ENCODE data around the gene ACHE.

The ACHE gene

GRCh38 chr7:100884736-100885439 lies 10.8 kb downstream of the ACHE start:
- DNase-seq (ENCODE audit: low spot score in 2 of 2) (no peak), ATAC-seq (ENCODE audit: low read depth) (no peak)
- Mint-ChIP-seq H3K27ac (no peak overlapping the region), H3K4me3 (no peak overlapping the region), H3K4me1 (peaks cover 31% of the 10 kb centered on the region), H3K27me3 (no peaks in the 10 kb centered on the region), H3K36me3 (peaks cover 57% of the 10 kb centered on the region), H3K9me3 (no peaks in the 10 kb centered on the region)

- Mint-ChIP-seq H3K9me3 (no peaks in the 10 kb centered on the region), H3K27ac (peak overlapping the region; percentile 9), H3K4me3 (no peak overlapping the region), H3K4me1 (peaks cover 32% of the 10 kb centered on the region), H3K36me3 (peaks cover 61% of the 10 kb centered on the region), H3K27me3 (no peaks in the 10 kb centered on the region)
- ATAC-seq (ENCODE audit: low read depth) (no peak), DNase-seq (ENCODE audit: low spot score in 2 of 2) (no peak)
These were observed 12.7 kb downstream of the ACHE start for GRCh38 chr7:100882785-100883526.

DNA sequence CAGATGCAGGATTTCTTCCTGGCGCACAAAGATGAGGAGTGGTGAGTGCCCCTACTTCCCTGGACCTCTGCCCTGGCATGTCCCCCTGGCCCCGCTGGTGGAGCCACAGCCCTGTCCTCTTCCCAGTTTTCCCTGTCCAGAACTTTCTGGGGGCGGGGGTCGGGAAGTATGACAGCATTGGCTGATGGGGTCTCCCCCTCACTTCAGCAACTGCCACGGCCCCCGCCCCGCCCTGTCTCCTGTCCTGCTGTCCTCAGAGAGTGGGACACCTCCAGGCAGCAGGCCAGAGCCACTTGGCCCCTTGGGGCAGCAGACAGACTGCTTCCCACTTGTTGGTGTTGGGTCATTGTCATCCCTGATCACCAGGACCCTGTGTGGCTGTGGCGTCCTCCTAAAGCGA lies 13.5 kb downstream of the ACHE start:
- peaks cover 26% of the 10 kb centered on the region for H3K4me1 Mint-ChIP-seq

GRCh38 chr7:100881136-100881535 lies 14.6 kb downstream of the ACHE start:
- Mint-ChIP-seq H3K4me1 (peaks cover 27% of the 10 kb centered on the region), H3K27me3 (no peaks in the 10 kb centered on the region), H3K36me3 (peaks cover 52% of the 10 kb centered on the region), H3K27ac (no peak overlapping the region), H3K9me3 (no peaks in the 10 kb centered on the region), H3K4me3 (no peak overlapping the region)
- no peak for DNase-seq (ENCODE audit: low spot score in 2 of 2)
- ATAC-seq (ENCODE audit: low read depth) = no peak

More for the DNA sequence above, 13.5 kb downstream of the ACHE start:
- no peaks in the 10 kb centered on the region for H3K9me3 Mint-ChIP-seq
- no peak for DNase-seq (ENCODE audit: low spot score in 2 of 2)
- no peaks in the 10 kb centered on the region for H3K27me3 Mint-ChIP-seq
- H3K4me3 Mint-ChIP-seq = no peak overlapping the region
- no peak for ATAC-seq (ENCODE audit: low read depth)
- no peak overlapping the region for H3K27ac Mint-ChIP-seq
- peaks cover 58% of the 10 kb centered on the region for H3K36me3 Mint-ChIP-seq

DNA sequence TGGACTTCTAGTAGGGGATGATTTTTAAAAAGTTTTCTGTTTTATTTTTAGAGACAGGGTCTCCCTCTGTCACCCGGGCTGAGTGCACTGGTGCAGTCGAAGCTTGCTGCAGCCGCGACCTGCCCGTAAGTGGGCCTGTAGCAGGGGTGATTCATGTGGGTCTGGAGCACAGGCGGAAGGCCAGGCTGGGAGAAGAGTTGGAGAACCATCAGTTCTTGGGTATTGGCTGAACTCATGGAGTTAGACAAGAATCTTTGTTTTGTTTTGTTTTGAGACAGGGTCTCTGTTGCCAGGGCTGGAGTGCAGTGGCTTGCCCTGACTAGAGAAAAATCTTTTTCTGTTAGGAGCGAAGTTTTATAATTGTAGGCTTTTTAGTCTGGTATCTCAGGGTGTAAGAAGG lies 15.0 kb downstream of the ACHE start:
- H3K27me3 Mint-ChIP-seq = no peaks in the 10 kb centered on the region
- H3K36me3 Mint-ChIP-seq = peaks cover 47% of the 10 kb centered on the region
- no peaks in the 10 kb centered on the region for H3K9me3 Mint-ChIP-seq
- no peak for DNase-seq (ENCODE audit: low spot score in 2 of 2)
- H3K27ac Mint-ChIP-seq = no peak overlapping the region
- peaks cover 27% of the 10 kb centered on the region for H3K4me1 Mint-ChIP-seq
- no peak for ATAC-seq (ENCODE audit: low read depth)
- no peak overlapping the region for H3K4me3 Mint-ChIP-seq

DNA sequence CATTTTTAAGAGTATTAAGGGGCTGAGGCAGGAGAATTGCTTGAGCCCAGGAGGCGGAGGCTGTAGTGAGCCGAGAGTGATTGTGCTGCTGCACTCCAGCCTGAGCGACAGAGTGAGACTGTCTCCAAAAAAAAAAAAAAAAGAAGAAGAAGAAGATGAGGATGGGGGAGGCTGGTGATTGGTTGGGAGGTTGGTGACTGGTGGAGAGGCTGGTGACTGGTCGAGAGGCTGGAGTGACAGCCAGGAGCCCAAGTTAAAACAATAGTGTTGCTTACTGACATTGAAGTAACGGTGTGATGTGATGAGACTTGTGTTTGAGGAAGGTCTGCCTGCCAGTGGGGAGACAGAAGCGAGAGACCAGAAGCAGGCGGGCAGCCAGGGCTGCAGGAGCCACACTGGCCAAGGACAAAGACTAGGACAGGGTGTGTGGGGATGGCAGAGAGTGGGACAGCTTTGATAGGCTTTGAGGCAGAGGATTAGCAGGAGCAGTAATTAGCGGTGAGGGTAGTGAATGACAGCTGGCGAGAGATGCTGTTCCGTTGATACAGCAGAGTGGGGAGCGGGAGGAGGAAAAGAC lies 15.9 kb downstream of the ACHE start:
- DNase-seq (ENCODE audit: low spot score in 2 of 2) = no peak
- ATAC-seq (ENCODE audit: low read depth) = no peak
- Mint-ChIP-seq H3K4me3 (peak overlapping the region; percentile 17), H3K27me3 (no peaks in the 10 kb centered on the region), H3K9me3 (peaks cover under 1% of the 10 kb centered on the region), H3K36me3 (peaks cover 42% of the 10 kb centered on the region), H3K4me1 (peaks cover 32% of the 10 kb centered on the region), H3K27ac (no peak overlapping the region)

DNA sequence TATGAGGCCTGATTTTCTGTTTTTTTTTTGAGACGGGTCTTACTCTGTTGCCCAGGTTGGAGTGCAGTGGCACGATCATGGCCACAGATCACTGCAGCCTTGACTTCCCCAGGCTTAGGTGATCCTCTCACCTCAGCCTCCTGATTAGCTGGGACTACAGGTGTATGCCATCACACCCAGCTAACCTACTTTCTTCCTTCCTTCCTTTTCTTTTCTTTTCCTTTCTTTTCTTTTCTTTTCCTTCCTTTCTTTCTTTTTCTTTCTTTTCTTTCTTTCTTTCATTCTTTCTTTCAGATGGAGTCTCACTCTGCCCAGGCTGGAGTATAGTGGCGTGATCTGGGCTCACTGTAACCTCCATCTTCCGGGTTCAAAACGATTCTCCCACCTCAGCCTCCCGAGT lies 17.0 kb downstream of the ACHE start:
- H3K4me3 Mint-ChIP-seq = peak overlapping the region; percentile 6
- ATAC-seq (ENCODE audit: low read depth) = no peak
- no peaks in the 10 kb centered on the region for H3K27me3 Mint-ChIP-seq
- DNase-seq (ENCODE audit: low spot score in 2 of 2) = no peak
- H3K27ac Mint-ChIP-seq = no peak overlapping the region
- peaks cover 31% of the 10 kb centered on the region for H3K4me1 Mint-ChIP-seq
- peaks cover 1% of the 10 kb centered on the region for H3K9me3 Mint-ChIP-seq
- H3K36me3 Mint-ChIP-seq = peaks cover 33% of the 10 kb centered on the region

GRCh38 chr7:100878013-100878412 lies 17.7 kb downstream of the ACHE start:
- H3K27me3 Mint-ChIP-seq = no peaks in the 10 kb centered on the region
- no peak overlapping the region for H3K4me3 Mint-ChIP-seq
- peaks cover 1% of the 10 kb centered on the region for H3K9me3 Mint-ChIP-seq
- ATAC-seq (ENCODE audit: low read depth) = no peak
- no peak for DNase-seq (ENCODE audit: low spot score in 2 of 2)
- H3K27ac Mint-ChIP-seq = no peak overlapping the region
- peaks cover 28% of the 10 kb centered on the region for H3K4me1 Mint-ChIP-seq
- peaks cover 28% of the 10 kb centered on the region for H3K36me3 Mint-ChIP-seq

DNA sequence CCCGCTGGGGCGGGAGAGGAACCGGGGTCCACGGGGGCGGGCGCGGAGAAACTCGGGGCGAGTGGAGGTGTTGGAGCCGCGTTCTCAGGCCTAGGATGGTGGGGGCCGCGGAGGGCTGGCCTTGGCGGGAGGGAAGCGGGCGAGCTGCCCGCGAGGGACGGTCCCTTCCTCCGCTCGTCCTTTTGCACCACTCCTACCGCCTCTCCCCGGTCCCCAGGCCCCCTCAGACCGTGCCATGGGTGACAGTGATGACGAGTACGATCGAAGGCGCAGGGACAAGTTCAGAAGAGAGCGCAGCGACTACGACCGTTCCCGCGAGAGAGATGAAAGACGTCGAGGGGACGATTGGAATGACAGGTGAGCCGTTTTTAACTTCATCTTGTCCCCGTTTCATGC lies 20.3 kb downstream of the ACHE start:
- ATAC-seq (ENCODE audit: low read depth) = peak; percentile 5
- H3K4me3 Mint-ChIP-seq = peak overlapping the region; percentile 99
- no peaks in the 10 kb centered on the region for H3K27me3 Mint-ChIP-seq
- H3K4me1 Mint-ChIP-seq = peaks cover 25% of the 10 kb centered on the region
- peak overlapping the region; percentile 96 for H3K27ac Mint-ChIP-seq
- peaks cover 1% of the 10 kb centered on the region for H3K9me3 Mint-ChIP-seq
- no peak for DNase-seq (ENCODE audit: low spot score in 2 of 2)
- peaks cover 24% of the 10 kb centered on the region for H3K36me3 Mint-ChIP-seq

GRCh38 chr7:100874577-100875355 lies 20.9 kb downstream of the ACHE start, which contains the start of gene SRRT:
SRRT (plus strand) TSS chr7:100875103; CDS start chr7:100875591, 488 bp downstream.
- Mint-ChIP-seq H3K4me3 (peak within 1 kb of the TSS; percentile 99), H3K9me3 (peaks cover 1% of the 10 kb centered on the region), H3K4me1 (peaks cover 21% of the 10 kb centered on the region), H3K36me3 (peaks cover 21% of the 10 kb centered on the region), H3K27ac (peak within 1 kb of the TSS; percentile 96), H3K27me3 (no peaks in the 10 kb centered on the region)
- ATAC-seq (ENCODE audit: low read depth) = peak; percentile 95
- peak; percentile 93 to 97 for DNase-seq (ENCODE audit: low spot score in 2 of 2)

DNA sequence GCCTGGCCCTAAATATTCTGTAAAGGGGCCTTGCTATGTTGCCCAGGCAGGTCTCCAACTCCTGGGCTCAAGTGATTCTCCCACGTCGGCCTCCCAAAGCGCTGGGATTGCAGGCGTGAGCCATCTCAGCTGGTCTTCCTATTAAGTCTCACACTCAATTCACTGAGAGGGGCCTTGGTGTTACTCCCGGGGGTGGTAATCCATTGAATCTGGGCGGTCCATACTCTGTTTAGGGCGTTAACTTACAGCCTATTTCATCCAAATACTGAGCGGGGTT lies 21.4 kb downstream of the ACHE start:
- H3K27me3 Mint-ChIP-seq = no peaks in the 10 kb centered on the region
- H3K4me3 Mint-ChIP-seq = peak overlapping the region; percentile 99
- H3K4me1 Mint-ChIP-seq = peaks cover 20% of the 10 kb centered on the region
- peaks cover 1% of the 10 kb centered on the region for H3K9me3 Mint-ChIP-seq
- no peak for DNase-seq (ENCODE audit: low spot score in 2 of 2)
- ATAC-seq (ENCODE audit: low read depth) = no peak
- peaks cover 18% of the 10 kb centered on the region for H3K36me3 Mint-ChIP-seq
- peak overlapping the region; percentile 96 for H3K27ac Mint-ChIP-seq

GRCh38 chr7:100873599-100874299 lies 21.9 kb downstream of the ACHE start:
- Mint-ChIP-seq H3K4me3 (peak overlapping the region; percentile 99), H3K27me3 (no peaks in the 10 kb centered on the region), H3K9me3 (peaks cover 1% of the 10 kb centered on the region), H3K36me3 (peaks cover 16% of the 10 kb centered on the region), H3K4me1 (peaks cover 18% of the 10 kb centered on the region), H3K27ac (peak overlapping the region; percentile 96)
- DNase-seq (ENCODE audit: low spot score in 2 of 2) = no peak
- ATAC-seq (ENCODE audit: low read depth) = no peak

DNA sequence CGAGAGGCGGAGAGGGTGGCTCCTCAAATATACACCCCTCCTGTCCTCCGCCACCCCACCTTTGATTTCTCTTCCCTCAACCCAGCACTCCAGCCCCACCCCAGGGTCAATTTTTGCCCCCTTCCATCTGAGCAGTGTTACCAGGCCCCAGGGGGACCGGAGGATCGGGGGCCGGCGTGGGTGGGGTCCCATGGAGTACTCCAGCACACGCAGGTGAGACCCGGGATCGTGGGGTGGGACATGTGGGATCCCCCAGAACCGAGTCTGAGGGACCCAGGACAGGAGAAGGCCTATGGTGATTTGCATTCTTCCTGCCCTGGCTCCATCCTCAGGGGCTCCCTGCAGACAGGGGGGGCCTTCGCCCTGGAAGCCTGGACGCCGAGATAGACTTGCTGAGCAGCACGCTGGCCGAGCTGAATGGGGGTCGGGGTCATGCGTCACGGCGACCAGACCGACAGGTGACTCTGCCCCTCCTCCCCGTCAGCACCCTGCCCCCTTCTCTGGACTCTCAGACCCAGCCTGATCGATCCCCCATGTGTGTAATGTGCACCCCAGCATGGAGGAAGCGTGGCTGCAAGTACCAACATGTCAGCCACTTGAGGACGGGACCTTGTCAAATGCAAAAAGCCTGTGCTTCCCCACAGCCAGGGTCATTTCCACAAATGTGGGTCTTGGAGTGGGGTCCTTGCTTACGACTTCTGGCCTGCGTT lies 27.8 kb downstream of the ACHE start:
- peaks cover 8% of the 10 kb centered on the region for H3K4me1 Mint-ChIP-seq
- peak overlapping the region; percentile 88 for H3K27ac Mint-ChIP-seq
- DNase-seq (ENCODE audit: low spot score in 2 of 2) (no peak), ATAC-seq (ENCODE audit: low read depth) (no peak)
- peak overlapping the region; percentile 78 for H3K4me3 Mint-ChIP-seq
- peaks cover 13% of the 10 kb centered on the region for H3K36me3 Mint-ChIP-seq
- H3K9me3 Mint-ChIP-seq = no peaks in the 10 kb centered on the region
- no peaks in the 10 kb centered on the region for H3K27me3 Mint-ChIP-seq

All from memory B cell (primary cell).